RPMI8226 (cell line): ENCODE results near the gene PCDHA2.
"Not testable (repeated sequence)": the region's sequence is repeated elsewhere in the genome, so short reads cannot be mapped to it uniquely, and the experiment has no call there.

Source experiments
- DNase-seq: peaks from one replicate; pipeline ENCODE4 v3.0.0-alpha.2; 2015

PCDHA2 gene

DNA sequence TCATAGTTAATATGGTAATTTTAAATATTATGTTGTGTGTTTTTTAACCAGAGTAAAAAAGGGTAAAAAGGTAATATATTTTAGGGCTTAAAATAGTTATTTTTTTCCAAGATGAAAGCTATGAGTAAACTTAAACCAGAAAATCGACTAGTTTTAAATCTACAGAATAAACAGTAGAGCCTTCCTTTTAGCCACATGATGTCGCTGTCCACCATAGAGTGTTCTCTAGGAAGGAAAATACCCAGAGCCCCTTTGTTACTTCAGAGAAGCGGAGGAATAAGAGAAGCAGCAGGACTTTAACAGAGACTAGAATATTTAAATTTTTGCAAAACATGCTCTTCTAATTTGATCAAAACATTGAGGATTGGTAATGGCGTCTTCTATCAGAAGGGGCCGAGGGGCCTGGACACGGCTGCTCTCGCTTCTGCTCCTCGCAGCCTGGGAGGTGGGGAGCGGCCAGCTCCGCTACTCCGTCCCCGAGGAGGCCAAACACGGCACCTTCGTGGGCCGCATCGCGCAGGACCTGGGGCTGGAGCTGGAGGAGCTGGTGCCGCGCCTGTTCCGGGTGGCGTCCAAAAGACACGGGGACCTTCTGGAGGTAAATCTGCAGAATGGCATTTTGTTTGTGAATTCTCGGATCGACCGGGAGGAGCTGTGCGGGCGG lies at the start of gene PCDHA2:
Gene PCDHA2 (plus strand): TSS at position 258 of the 664 bp plus-strand sequence.
- DNase-seq = peak; percentile 43

DNA sequence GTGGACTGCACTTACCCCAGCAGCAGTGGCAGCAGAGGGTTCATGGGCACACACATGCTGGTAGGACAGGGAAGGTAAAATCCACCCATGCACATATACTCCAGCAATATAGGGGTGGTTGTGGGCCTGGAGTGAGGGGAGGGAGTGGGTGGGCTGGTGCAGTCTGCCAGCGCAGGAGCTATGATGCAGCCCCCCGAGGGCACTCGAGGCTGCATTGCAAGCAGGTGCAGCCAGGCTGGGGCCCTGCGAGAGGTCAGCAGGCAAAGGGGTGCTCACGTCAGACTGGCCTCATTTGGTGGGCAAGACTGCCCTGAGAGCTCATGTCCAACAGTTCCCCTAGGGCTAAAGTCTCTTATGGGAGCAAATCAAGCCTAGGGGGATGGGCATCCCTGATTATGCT lies 41.1 kb upstream of the PCDHA2 start:
- DNase-seq = no peak

DNA sequence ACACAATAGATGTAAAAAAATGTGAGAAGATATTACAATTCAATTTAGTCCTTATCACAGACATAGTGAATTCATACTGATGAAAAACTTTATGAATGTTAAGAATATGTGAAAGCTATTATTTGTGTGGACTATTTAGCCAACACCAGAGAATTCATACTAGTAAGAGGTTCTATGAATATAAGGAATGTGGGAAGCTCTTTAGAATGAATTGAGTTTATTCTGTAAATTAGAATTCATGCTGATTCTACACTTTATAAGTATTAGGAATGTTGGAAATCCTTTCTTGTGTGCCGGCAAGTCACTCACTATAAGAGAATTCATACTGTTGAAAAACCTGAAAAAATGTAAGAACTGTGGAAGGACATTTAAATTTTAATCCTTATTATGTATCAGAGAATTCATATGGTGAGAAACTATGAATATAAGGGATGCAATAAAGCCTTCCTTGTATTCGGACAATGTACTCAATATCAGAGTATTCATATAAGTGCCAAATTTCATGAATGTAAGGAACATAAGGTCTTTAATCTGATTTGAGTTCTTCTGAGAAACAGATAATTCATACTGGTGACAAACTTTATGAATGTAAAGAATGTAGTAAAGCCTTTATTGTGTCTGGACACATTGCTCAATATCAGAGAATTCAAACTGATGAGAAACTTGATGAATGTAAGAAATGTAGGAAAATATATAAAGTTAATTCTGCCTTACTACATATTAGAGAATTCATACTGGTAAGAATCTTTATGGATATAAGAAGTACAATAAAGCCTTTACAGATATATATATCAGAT lies 30.3 kb upstream of the PCDHA2 start:
- no peak for DNase-seq

DNA sequence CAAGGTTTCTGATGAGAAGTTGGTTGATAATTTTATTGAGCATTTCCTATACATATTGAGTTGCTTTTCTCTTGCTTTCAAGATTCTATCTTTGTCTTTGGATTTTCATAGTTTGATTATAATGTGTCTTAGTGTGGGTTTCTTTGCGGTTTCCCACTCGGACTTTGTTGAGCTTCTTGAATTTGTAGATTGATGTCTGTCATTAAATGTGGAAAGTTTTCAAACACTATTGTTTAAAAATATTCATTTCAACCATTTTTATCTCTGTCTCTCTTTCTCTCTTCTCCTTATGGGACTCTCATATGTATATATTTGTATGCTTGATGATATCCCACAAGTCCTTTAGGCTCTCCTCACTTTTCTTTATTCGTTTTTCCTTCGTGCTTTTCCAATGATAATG lies 27.2 kb upstream of the PCDHA2 start:
- no peak for DNase-seq

GRCh38 chr5:140780512-140780911 lies 14.1 kb upstream of the PCDHA2 start:
- DNase-seq = no peak

DNA sequence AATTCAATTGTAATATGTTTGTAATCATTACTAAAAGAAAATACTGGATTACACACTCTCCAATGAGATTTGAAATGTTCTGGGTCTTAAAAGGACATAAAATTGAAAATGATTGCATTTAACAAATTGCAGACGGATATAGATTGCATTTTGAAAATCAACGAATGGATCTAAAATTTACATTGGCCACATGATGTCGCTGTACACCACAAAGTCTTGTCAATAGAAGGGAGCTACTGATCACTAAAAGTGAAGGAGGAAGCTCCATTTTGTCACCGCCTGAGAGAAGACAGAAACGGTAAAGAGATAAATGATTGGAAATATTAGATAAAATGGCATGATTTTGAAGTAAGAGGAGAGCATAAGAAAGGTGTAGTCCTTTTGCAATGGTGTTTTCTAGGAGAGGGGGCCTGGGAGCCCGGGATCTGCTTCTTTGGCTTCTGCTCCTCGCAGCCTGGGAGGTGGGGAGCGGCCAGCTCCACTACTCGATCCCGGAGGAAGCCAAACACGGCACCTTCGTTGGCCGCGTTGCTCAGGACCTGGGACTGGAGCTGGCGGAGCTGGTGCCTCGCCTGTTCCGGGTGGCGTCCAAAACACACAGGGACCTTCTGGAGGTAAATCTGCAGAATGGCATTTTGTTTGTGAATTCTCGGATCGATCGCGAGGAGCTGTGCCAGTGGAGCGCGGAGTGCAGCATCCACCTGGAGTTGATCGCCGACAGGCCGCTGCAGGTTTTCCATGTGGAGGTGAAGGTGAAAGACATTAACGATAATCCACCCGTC lies 8.6 kb upstream of the PCDHA2 start, which contains the start of gene PCDHA1:
Gene PCDHA1 (plus strand): TSS at position 236 of the 782 bp plus-strand sequence.
- DNase-seq = peak; percentile 13

- DNase-seq = not testable (repeated sequence)
These were observed 7.2 kb upstream of the PCDHA2 start for GRCh38 chr5:140787422-140787821.

DNA sequence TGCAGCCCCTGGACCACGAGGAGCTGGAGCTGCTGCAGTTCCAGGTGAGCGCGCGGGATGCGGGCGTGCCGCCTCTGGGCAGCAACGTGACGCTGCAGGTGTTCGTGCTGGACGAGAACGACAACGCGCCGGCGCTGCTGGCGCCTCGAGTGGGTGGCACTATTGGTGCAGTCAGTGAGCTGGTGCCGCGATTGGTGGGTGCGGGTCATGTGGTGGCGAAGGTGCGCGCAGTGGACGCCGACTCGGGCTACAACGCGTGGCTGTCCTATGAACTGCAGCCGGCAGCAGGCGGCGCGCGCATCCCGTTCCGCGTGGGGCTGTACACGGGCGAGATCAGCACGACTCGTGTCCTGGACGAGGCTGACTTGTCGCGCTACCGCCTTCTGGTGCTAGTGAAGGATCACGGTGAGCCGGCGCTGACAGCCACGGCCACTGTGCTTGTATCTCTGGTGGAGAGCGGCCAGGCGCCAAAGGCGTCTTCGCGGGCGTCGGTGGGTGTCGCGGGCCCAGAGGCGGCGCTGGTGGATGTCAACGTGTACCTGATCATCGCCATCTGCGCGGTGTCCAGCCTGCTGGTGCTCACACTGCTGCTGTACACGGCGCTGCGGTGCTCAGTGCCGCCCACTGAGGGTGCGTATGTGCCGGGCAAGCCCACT lies 6.7 kb upstream of the PCDHA2 start:
- DNase-seq = not testable (repeated sequence)

- no peak for DNase-seq
These were observed 3.6 kb upstream of the PCDHA2 start for GRCh38 chr5:140791089-140791488.

GRCh38 chr5:140795259-140795641 lies 598 bp downstream of the PCDHA2 start:
- DNase-seq = peak; percentile 18

- DNase-seq = not testable (repeated sequence)
These were observed 1.5 kb downstream of the PCDHA2 start for GRCh38 chr5:140796072-140796717.

DNA sequence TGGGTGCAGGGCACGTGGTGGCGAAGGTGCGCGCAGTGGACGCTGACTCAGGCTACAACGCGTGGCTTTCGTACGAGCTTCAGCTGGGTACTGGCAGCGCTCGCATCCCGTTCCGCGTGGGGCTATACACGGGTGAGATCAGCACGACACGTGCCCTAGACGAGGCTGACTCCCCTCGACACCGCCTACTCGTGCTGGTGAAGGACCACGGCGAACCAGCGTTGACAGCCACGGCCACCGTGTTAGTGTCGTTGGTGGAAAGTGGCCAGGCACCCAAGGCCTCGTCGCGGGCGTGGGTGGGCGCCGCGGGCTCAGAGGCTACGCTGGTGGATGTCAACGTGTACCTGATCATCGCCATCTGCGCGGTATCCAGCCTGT lies 2.1 kb downstream of the PCDHA2 start:
- no peak for DNase-seq

GRCh38 chr5:140800816-140801493 lies 6.3 kb downstream of the PCDHA2 start, which contains the start of gene PCDHA3:
Gene PCDHA3 (plus strand): TSS chr5:140801057.
- DNase-seq = no peak

DNA sequence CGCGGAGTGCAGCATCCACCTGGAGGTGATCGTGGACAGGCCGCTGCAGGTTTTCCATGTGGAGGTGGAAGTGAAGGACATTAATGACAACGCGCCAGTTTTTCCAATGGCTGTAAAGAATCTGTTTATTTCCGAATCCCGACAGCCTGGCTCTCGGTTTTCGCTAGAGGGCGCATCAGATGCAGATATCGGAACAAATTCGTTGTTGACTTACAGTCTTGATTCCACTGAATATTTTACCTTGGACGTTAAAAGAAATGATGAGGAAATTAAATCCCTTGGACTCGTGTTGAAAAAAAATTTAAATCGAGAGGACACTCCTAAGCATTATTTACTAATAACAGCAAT lies 6.8 kb downstream of the PCDHA2 start:
- DNase-seq = no peak

- not testable (repeated sequence) for DNase-seq
These were observed 7.7 kb downstream of the PCDHA2 start for GRCh38 chr5:140802381-140802780.

DNA sequence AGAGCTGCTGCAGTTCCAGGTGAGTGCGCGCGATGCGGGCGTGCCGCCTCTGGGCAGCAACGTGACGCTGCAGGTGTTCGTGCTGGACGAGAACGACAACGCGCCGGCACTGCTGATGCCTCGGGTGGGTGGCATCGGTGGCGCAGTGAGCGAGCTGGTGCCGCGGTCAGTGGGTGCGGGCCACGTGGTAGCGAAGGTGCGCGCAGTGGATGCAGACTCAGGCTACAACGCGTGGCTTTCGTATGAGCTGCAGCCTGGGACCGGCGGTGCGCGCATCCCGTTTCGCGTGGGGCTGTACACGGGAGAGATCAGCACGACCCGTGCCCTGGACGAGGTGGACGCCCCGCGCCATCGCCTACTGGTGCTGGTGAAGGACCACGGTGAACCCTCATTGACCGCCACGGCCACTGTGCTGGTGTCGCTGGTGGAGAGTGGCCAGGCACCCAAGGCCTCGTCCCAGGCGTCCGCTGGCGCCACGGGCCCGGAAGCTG lies 8.2 kb downstream of the PCDHA2 start:
- no peak for DNase-seq

GRCh38 chr5:140806834-140807775 lies 12.5 kb downstream of the PCDHA2 start, which contains the start of gene PCDHA4:
Gene PCDHA4 (plus strand): TSS chr5:140807068.
- DNase-seq = peak; percentile 27

- not testable (repeated sequence) for DNase-seq
These were observed 13.7 kb downstream of the PCDHA2 start for GRCh38 chr5:140808241-140808888.

GRCh38 chr5:140808889-140809291 lies 14.2 kb downstream of the PCDHA2 start:
- no peak for DNase-seq
